GM15510 (cell line): Measurements from ENCODE around the gene APLP2.

Experiments used
- POLR2A ChIP-seq: IDR thresholded peaks from 3 replicates; pipeline ENCODE4 v1.6.1; 2011; ENCODE audit warnings: borderline replicate concordance; ENCODE audit not compliant: insufficient read length; ENCODE audit errors: extremely low read depth

The APLP2 gene

GRCh38 chr11:130163346-130164220 is 93.9 kb downstream of the APLP2 start:
- TF ChIP-seq POLR2A, result no peak

- TF ChIP-seq POLR2A, result no peak
These were observed 94.5 kb downstream of the APLP2 start for GRCh38 chr11:130164221-130164570.

- TF ChIP-seq POLR2A, result no peak
These were observed 96.1 kb downstream of the APLP2 start for GRCh38 chr11:130165601-130166456.

- no peak for TF ChIP-seq POLR2A
These were observed 96.7 kb downstream of the APLP2 start for GRCh38 chr11:130166457-130166784.

- TF ChIP-seq POLR2A, result no peak
These were observed 97.5 kb downstream of the APLP2 start for GRCh38 chr11:130167146-130167545.

- TF ChIP-seq POLR2A, result no peak
These were observed 98.4 kb downstream of the APLP2 start for GRCh38 chr11:130168105-130168504.

GRCh38 chr11:130170345-130170744 is 100.7 kb downstream of the APLP2 start:
- no peak for TF ChIP-seq POLR2A

GRCh38 chr11:130171534-130171933 is 101.8 kb downstream of the APLP2 start:
- TF ChIP-seq POLR2A, result no peak

- no peak for TF ChIP-seq POLR2A
These were observed 104.9 kb downstream of the APLP2 start for GRCh38 chr11:130174642-130175041.

- TF ChIP-seq POLR2A, result no peak
These were observed 106.2 kb downstream of the APLP2 start for GRCh38 chr11:130175898-130176297.

GRCh38 chr11:130177782-130178181 is 108.1 kb downstream of the APLP2 start:
- no peak for TF ChIP-seq POLR2A

- no peak for TF ChIP-seq POLR2A
These were observed 109.0 kb downstream of the APLP2 start for GRCh38 chr11:130178441-130179339.

- no peak for TF ChIP-seq POLR2A
These were observed 110.0 kb downstream of the APLP2 start for GRCh38 chr11:130179396-130180306.

GRCh38 chr11:130180491-130180890 is 110.8 kb downstream of the APLP2 start:
- TF ChIP-seq POLR2A, result no peak

GRCh38 chr11:130180896-130181294 is 111.2 kb downstream of the APLP2 start:
- no peak for TF ChIP-seq POLR2A
